Measurements from ENCODE around the gene SF3B3.
A peak's percentile ranks its signal among the peaks of the same experiment; 100 is the strongest.
"Not testable (repeated sequence)": the region's sequence is repeated elsewhere in the genome, so short reads cannot be mapped to it uniquely, and the experiment has no call there.

SF3B3 gene

DNA sequence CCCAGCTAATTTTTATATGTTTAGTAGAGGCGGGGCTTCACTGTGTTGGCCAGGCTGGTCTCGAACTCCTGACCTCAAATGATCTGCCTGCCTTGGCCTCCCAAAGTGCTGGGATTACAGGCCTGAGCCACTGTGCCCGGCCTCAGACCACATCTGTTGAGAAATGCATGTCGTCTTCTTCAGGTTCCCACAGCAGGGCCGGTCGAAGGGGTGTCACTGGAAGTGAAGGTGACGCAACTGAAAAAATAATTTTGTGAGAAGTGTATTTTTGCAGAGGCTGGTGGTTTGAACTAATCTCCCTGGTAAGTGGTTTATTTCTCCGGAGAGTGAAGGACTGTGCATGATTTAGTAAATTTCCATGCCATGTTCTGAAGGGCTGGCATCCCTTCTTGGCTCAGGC lies 89.3 kb downstream of the SF3B3 start:
- H3K4me3 ChIP-seq (ENCODE audit: low read depth, low read length) = no peak overlapping the region
- TF ChIP-seq, protein P1, sequence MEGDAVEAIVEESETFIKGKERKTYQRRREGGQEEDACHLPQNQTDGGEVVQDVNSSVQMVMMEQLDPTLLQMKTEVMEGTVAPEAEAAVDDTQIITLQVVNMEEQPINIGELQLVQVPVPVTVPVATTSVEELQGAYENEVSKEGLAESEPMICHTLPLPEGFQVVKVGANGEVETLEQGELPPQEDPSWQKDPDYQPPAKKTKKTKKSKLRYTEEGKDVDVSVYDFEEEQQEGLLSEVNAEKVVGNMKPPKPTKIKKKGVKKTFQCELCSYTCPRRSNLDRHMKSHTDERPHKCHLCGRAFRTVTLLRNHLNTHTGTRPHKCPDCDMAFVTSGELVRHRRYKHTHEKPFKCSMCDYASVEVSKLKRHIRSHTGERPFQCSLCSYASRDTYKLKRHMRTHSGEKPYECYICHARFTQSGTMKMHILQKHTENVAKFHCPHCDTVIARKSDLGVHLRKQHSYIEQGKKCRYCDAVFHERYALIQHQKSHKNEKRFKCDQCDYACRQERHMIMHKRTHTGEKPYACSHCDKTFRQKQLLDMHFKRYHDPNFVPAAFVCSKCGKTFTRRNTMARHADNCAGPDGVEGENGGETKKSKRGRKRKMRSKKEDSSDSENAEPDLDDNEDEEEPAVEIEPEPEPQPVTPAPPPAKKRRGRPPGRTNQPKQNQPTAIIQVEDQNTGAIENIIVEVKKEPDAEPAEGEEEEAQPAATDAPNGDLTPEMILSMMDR (IDR thresholded peaks at IDR 0.05; ENCODE audit: control insufficient read depth, extremely low read depth, insufficient read depth) = no peak
- no peak for DNase-seq (ENCODE audit: low read depth)

DNA sequence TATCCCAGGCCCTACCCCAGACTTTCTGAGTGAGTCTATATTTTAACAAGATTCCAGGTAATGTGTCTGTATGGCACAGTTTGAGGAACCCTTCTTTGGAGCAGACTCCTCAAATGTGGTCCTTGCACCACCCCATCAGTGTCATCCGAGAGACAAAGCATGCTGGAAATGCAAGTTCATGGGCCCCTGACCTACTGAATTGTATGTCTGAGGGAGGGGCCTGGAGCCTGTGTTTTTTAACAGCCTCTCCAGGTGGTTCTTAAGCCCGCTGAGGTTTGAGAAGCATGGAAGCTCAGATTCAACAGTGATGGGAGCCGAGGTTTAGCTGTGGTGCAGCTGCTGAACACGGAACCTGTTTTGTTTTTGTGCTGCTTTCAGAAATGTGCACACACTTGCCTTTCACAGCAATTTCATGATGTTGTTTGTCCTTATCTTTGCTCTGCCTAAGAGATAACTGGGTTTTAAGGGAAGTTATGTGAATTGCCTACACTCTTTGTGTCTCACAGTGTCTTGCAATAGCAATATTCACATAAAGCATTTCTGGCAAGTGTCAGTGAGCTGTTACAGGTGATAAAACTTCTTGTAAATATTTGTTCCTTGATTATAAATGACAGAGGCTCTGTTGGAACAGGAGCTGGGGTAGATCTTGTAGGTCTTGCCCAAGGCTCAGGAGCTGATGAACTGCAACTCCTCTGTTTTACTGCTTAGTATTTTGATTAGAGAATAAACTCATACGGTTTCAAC lies 90.8 kb downstream of the SF3B3 start:
- peak; percentile 92 for DNase-seq (ENCODE audit: low read depth)
- H3K4me3 ChIP-seq (ENCODE audit: low read depth, low read length) = 0 out of 2 replicates have a peak overlapping the region, but pooled peaks have one; percentile 3
- TF ChIP-seq, protein P1 (IDR thresholded peaks at IDR 0.05; ENCODE audit: control insufficient read depth, extremely low read depth, insufficient read depth) = no peak

DNA sequence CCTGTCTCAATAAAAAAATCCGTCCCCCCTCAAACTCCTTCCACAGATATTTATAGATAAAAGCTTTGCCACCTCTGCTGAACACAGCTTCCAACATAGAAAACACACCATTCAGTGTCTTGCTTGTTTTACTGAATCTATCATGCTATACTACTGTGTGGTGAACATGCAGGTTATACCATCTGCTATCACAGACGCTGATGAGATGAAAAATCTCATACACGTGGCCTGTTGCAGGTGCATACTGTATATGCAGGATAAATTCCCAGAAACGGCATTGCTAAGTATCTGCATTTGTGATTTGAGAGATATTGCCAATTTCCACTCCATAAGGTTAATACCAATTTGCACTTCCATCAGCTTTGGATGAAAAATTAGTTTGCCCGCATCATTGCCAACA lies 92.3 kb downstream of the SF3B3 start:
- TF ChIP-seq, protein P1 (IDR thresholded peaks at IDR 0.05; ENCODE audit: control insufficient read depth, extremely low read depth, insufficient read depth) = no peak
- DNase-seq (ENCODE audit: low read depth) = no peak
- H3K4me3 ChIP-seq (ENCODE audit: low read depth, low read length) = no peak overlapping the region

DNA sequence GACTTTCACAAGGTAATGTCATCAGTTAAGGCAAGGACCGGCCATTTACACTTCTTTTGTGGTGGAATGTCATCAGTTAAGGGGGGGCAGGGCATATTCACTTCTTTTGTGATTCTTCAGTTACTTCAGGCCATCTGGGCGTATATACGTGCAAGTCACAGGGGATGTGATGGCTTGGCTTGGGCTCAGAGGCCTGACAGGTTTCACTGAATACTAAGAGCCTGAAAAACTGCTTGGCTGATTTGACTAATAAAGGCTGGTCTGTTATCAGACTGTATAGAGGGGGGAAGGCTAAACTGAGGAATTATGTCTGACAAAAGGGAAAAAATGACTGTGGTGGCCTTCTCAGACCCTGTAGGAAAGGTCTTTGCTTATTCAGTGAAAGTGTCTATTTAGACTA lies 98.2 kb downstream of the SF3B3 start:
- not testable (repeated sequence) for DNase-seq (ENCODE audit: low read depth); H3K4me3 ChIP-seq (ENCODE audit: low read depth, low read length)

Data from LNCaP clone FGC (cell line).